ENCODE measurements around the gene MAP2K2. TPM values are rescaled to one million over a fixed set of nuclear protein-coding genes. Genes with fewer than 3 reads are reported as not detected.

MAP2K2 gene
- total RNA-seq, 1 experiment from 2014 or later: 151 TPM

- TF ChIP-seq POLR2AphosphoS5 (IDR thresholded peaks at IDR 0.05; ENCODE audit: low read depth, low read length) (no peak), CTCF (IDR thresholded peaks at IDR 0.05) (no peak), TCF7L2 (IDR thresholded peaks at IDR 0.05; ENCODE audit: low read depth, low read length) (no peak), SIN3A (IDR thresholded peaks at IDR 0.05; ENCODE audit: borderline replicate concordance, insufficient read depth, low read depth, low read length) (no peak)
- TF ChIP-seq, protein P1, sequence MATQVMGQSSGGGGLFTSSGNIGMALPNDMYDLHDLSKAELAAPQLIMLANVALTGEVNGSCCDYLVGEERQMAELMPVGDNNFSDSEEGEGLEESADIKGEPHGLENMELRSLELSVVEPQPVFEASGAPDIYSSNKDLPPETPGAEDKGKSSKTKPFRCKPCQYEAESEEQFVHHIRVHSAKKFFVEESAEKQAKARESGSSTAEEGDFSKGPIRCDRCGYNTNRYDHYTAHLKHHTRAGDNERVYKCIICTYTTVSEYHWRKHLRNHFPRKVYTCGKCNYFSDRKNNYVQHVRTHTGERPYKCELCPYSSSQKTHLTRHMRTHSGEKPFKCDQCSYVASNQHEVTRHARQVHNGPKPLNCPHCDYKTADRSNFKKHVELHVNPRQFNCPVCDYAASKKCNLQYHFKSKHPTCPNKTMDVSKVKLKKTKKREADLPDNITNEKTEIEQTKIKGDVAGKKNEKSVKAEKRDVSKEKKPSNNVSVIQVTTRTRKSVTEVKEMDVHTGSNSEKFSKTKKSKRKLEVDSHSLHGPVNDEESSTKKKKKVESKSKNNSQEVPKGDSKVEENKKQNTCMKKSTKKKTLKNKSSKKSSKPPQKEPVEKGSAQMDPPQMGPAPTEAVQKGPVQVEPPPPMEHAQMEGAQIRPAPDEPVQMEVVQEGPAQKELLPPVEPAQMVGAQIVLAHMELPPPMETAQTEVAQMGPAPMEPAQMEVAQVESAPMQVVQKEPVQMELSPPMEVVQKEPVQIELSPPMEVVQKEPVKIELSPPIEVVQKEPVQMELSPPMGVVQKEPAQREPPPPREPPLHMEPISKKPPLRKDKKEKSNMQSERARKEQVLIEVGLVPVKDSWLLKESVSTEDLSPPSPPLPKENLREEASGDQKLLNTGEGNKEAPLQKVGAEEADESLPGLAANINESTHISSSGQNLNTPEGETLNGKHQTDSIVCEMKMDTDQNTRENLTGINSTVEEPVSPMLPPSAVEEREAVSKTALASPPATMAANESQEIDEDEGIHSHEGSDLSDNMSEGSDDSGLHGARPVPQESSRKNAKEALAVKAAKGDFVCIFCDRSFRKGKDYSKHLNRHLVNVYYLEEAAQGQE (IDR thresholded peaks at IDR 0.05; ENCODE audit: insufficient read depth in 1 of 2, low read depth in 2 of 2, low read length in 1 of 2): no peak
- Histone ChIP-seq H3K9me3 (ENCODE audit: control insufficient read depth, insufficient read depth, low read depth, low read length) (no peaks in the 10 kb centered on the region), H3K27me3 (ENCODE audit: control insufficient read depth, insufficient read depth, low read length) (no peaks in the 10 kb centered on the region), H3K4me3 (ENCODE audit: low read depth in 2 of 2, low read length in 2 of 2) (no peak overlapping the region), H3K36me3 (ENCODE audit: control insufficient read depth, insufficient read depth, low read length) (no peaks in the 10 kb centered on the region; the same call in 1 of the 2 replicates), H3K4me1 (ENCODE audit: control insufficient read depth, insufficient read depth, low read length) (no peaks in the 10 kb centered on the region), H3K27ac (ENCODE audit: low read length) (no peak overlapping the region)
- no peak for DNase-seq (ENCODE audit: low read depth, low spot score)
- in situ Hi-C loops (cut with HindIII; ENCODE audit: low pct_unique_long_range_greater_than_20kb, low sequenced_read_pairs) (no loop called here), intact Hi-C loops (cut with micrococcal nuclease; ENCODE audit: unreplicated experiment) (no loop called here)
- BruUV-seq (replicated peaks): no TSS peak
- POLR2A ChIA-PET: no interaction called here
- ATAC-seq: no peak
- CTCF ChIA-PET: no interaction called here
Observed at GRCh38 chr19:4101496-4101770, 22.5 kb downstream of the MAP2K2 start.

GRCh38 chr19:4100647-4101495, 23.1 kb downstream of the MAP2K2 start:
- Histone ChIP-seq H3K4me3 (ENCODE audit: low read depth in 2 of 2, low read length in 2 of 2) (no peak overlapping the region), H3K4me1 (ENCODE audit: control insufficient read depth, insufficient read depth, low read length) (no peaks in the 10 kb centered on the region), H3K27ac (ENCODE audit: low read length) (no peak overlapping the region), H3K36me3 (ENCODE audit: control insufficient read depth, insufficient read depth, low read length) (no peaks in the 10 kb centered on the region; the same call in 1 of the 2 replicates), H3K9me3 (ENCODE audit: control insufficient read depth, insufficient read depth, low read depth, low read length) (no peaks in the 10 kb centered on the region), H3K27me3 (ENCODE audit: control insufficient read depth, insufficient read depth, low read length) (no peaks in the 10 kb centered on the region)
- ATAC-seq (no peak), DNase-seq (ENCODE audit: low read depth, low spot score) (no peak)
- intact Hi-C loops (cut with micrococcal nuclease; ENCODE audit: unreplicated experiment): no loop called here
- CTCF ChIA-PET: interaction anchor here (0.8 kb wide), 1 partner anchor 100 kb away, joined by 7 read pairs; no protein-coding TSS in a partner anchor
- POLR2A ChIA-PET: interaction anchor here (0.6 kb wide), 1 partner anchor 20 kb away, joined by 4 read pairs; no protein-coding TSS in a partner anchor
- BruUV-seq (replicated peaks): no TSS peak
- no peak for TF ChIP-seq TCF7L2 (IDR thresholded peaks at IDR 0.05; ENCODE audit: low read depth, low read length)
- no peak for TF ChIP-seq CTCF (IDR thresholded peaks at IDR 0.05)
- TF ChIP-seq POLR2AphosphoS5 (IDR thresholded peaks at IDR 0.05; ENCODE audit: low read depth, low read length): no peak
- no peak for TF ChIP-seq SIN3A (IDR thresholded peaks at IDR 0.05; ENCODE audit: borderline replicate concordance, insufficient read depth, low read depth, low read length)
- TF ChIP-seq, protein P1 (IDR thresholded peaks at IDR 0.05; ENCODE audit: insufficient read depth in 1 of 2, low read depth in 2 of 2, low read length in 1 of 2): no peak
- in situ Hi-C loops (cut with HindIII; ENCODE audit: low pct_unique_long_range_greater_than_20kb, low sequenced_read_pairs): no loop called here
